Mucosa of descending colon (tissue), 3 donors: ENCODE data around the gene CCND1. TPM values are rescaled to one million over a fixed set of nuclear protein-coding genes. Genes with fewer than 3 reads are reported as not detected.

Source experiments
- ATAC-seq: fragments of 200-7000 bp; cut with Tn5 transposase; one replicate; pipeline ENCODE4 v1.9.1; 2020; ENCODE audit warnings: mild to moderate bottlenecking, moderate library complexity
- DNase-seq, 3 donors: peaks; one replicate each; pipeline ENCODE4 v3.0.0-alpha.2; 2020
- H3K36me3 ChIP-seq: fragments of 200-600 bp; one replicate; pipeline ENCODE4 v1.8.0; 2021; ENCODE audit warnings: low read depth, mild to moderate bottlenecking
- H3K4me1 ChIP-seq: fragments of 200-600 bp; one replicate; pipeline ENCODE4 v1.8.0; 2021; ENCODE audit warnings: low read depth, mild to moderate bottlenecking
- H3K4me3 ChIP-seq: fragments of 200-600 bp; one replicate; pipeline ENCODE4 v1.8.0; 2021; ENCODE audit warnings: mild to moderate bottlenecking
- H3K9me3 ChIP-seq: fragments of 200-600 bp; one replicate; pipeline ENCODE4 v1.8.0; 2021; ENCODE audit warnings: mild to moderate bottlenecking
- CTCF ChIP-seq: fragments of 200-600 bp; IDR thresholded peaks from one replicate; pipeline ENCODE4 v1.8.0; 2022; ENCODE audit warnings: antibody characterized with exemption, mild to moderate bottlenecking
- intact Hi-C, 2 donors: fragments of 100-400 bp; cut with DNase I in 1 of 2; cut with micrococcal nuclease in 1 of 2; formaldehyde crosslinking; loops; one replicate each; pipeline versions ENCODE4 v1.11.0 to v1.11.1; 2022; cut with DNase I, micrococcal nuclease
- total RNA-seq, 3 donors: library from RNA; stranded (reverse); fragmentation: NEBNext Ultra II Directional in 2 of 3; extraction: Animal tissue kit (Norgen Biotek cat#: 25700) in 2 of 3; gene quantifications; one replicate each; pipeline versions ENCODE4 v1.2.1 to v1.2.4, GENCODE V29; 2021 to 2023
- donor health status: DM: no; HTN: no; CAD: no; lungs with moderate emphysema.
- donor health status: DM: no; HTN: no; CAD: no.
- donor health status: DM: no; HTN: yes; CAD: no.

Gene CCND1
- total RNA-seq, 3 donors from 2014 or later, result 44.6 to 82.4 (median 58.9) TPM

GRCh38 chr11:69604055-69604454 lies 36.9 kb upstream of the CCND1 start:
- no peak for DNase-seq
- ATAC-seq, result no peak
- intact Hi-C loops, result no loop called here
- no peak for TF ChIP-seq CTCF
- Histone ChIP-seq H3K4me1 (no peaks in the 10 kb centered on the region), H3K4me3 (no peak overlapping the region), H3K36me3 (no peaks in the 10 kb centered on the region), H3K9me3 (no peaks in the 10 kb centered on the region)

GRCh38 chr11:69605737-69606526 lies 35.0 kb upstream of the CCND1 start:
- no peak overlapping the region for H3K4me3 ChIP-seq
- no peaks in the 10 kb centered on the region for H3K36me3 ChIP-seq
- TF ChIP-seq CTCF, result no peak
- no peak for ATAC-seq
- DNase-seq, result no peak
- H3K9me3 ChIP-seq, result no peaks in the 10 kb centered on the region
- H3K4me1 ChIP-seq, result no peaks in the 10 kb centered on the region
- intact Hi-C loops, result no loop called here

DNA sequence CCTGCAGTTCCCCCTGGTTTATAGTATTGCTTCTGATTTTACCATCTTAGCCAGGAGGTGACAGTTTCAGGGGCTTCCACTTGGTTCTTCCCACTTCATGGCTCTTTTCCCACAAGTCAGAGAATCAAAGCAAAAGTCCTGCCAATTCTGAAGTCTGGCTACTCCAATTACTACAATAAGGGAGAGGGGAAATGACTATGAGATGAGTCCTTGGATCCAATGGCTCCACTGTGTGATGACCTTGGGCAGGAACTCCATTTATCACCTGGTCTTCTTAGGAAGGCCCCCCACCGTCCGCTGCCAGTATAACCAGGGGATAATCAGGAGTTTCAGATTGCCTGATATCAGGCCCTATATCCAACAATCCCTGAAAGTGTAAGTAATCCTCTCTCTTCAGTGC lies 31.6 kb upstream of the CCND1 start:
- no peak for TF ChIP-seq CTCF
- Histone ChIP-seq H3K9me3 (no peaks in the 10 kb centered on the region), H3K36me3 (no peaks in the 10 kb centered on the region), H3K4me1 (no peaks in the 10 kb centered on the region), H3K4me3 (no peak overlapping the region)
- DNase-seq, result no peak
- ATAC-seq, result no peak
- intact Hi-C loops, result no loop called here

DNA sequence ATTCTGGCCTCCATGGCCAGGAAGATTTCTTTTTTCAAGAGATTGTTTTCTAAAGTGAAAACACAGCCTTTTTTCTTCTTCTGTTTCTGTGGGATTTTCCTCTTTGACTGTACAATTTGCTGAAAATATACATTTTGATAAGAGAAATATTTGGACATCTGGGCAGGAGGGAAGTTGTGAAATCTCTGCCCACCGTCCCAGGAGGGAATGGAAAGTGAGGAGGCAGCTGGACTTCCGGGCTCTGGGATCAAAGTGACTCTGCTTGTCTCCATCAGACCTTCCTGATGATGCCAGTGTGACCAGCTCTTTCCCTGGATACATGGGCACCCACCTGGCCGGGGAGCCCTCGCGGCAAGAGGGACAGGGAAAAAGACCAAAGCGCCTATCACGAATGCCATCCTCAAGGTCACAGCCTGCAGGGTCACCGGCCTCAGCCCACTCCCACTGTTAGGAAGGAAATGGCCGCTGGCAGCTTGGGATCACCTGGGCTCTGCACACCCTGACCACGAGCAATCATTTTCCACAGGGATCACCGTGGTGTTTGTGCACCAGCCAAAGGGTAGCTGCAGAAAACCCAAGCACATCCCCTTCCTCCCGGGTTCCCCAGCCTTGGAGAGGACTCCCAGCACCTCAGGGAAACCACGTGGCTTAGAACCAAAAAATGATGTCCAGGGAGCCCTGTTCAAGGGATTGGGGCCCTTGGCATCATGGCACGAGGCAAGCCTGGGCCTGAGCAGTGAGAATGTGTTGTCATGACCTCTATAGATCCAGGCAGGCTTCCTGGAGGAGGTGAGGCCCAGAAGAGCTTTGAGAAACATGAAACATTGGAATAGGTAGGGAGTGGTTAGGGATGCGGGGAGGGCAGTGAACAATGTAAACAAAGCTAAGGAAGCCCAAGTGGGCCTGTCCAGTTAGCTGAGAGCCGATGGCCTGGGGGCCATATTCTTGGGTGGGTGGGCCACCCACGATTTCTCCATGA lies 29.1 kb upstream of the CCND1 start:
- H3K36me3 ChIP-seq, result no peaks in the 10 kb centered on the region
- no peak for ATAC-seq
- intact Hi-C loops, result no loop called here

DNA sequence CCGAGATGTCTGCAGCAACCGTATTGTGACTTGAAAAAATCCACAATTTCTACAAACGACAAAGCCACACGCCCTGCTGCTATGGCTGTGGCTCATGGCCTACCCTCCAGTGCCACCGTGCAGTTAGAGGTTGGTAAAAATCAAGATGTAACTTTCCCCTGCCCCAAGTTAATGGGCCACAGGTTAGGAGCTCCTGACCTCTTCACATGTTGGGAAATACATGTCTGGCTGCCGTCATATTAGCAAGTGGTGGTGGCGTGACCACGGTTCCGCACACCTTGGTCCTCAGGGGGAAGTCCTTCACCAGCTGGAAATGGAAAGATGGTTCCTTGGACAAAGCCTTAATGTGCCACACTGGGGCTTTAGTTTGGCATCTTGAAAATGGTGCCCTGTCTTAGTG lies 27.4 kb upstream of the CCND1 start:
- intact Hi-C loops, result no loop called here
- DNase-seq (no peak), ATAC-seq (no peak)
- no peaks in the 10 kb centered on the region for H3K9me3 ChIP-seq
- no peak for TF ChIP-seq CTCF
- H3K4me1 ChIP-seq, result no peaks in the 10 kb centered on the region
- no peak overlapping the region for H3K4me3 ChIP-seq
- H3K36me3 ChIP-seq, result no peaks in the 10 kb centered on the region

More for the DNA sequence above, 29.1 kb upstream of the CCND1 start:
- H3K4me3 ChIP-seq, result no peak overlapping the region
- no peak for DNase-seq
- no peaks in the 10 kb centered on the region for H3K4me1 ChIP-seq
- no peaks in the 10 kb centered on the region for H3K9me3 ChIP-seq
- TF ChIP-seq CTCF, result no peak
